Effector memory CD4-positive, alpha-beta T cell (primary cell): ENCODE results near the gene ANKS1B.

Source experiments
- DNase-seq, 3 donors: peaks; one replicate each; pipeline ENCODE4 v3.0.0-alpha.2; 2020
- H3K27ac ChIP-seq: 2 replicates; pipeline ENCODE4 v1.7.0; 2013; ENCODE audit warnings: mild to moderate bottlenecking, low read length, moderate library complexity; ENCODE audit not compliant: insufficient read depth, poor library complexity, severe bottlenecking
- H3K27me3 ChIP-seq: replicated peaks from 2 replicates; pipeline ENCODE4 v1.7.0; 2013; ENCODE audit warnings: mild to moderate bottlenecking, low read length; ENCODE audit not compliant: insufficient read depth, control insufficient read depth, poor library complexity, severe bottlenecking
- H3K36me3 ChIP-seq: 2 replicates; pipeline ENCODE4 v1.7.0; 2013; ENCODE audit warnings: mild to moderate bottlenecking, low read length, moderate library complexity; ENCODE audit not compliant: control insufficient read depth, insufficient read depth
- H3K4me1 ChIP-seq: 2 replicates; pipeline ENCODE4 v1.7.0; 2013; ENCODE audit warnings: low read length, mild to moderate bottlenecking; ENCODE audit not compliant: control insufficient read depth, insufficient read depth, poor library complexity, severe bottlenecking
- H3K4me3 ChIP-seq: 2 replicates; pipeline ENCODE4 v1.7.0; 2013; ENCODE audit warnings: low read length, low read depth, mild to moderate bottlenecking; ENCODE audit not compliant: insufficient read depth, poor library complexity, severe bottlenecking
- H3K9me3 ChIP-seq: 2 replicates; pipeline ENCODE4 v1.7.0; 2013; ENCODE audit warnings: mild to moderate bottlenecking, low read length, moderate library complexity; ENCODE audit not compliant: control insufficient read depth

Gene ANKS1B

GRCh38 chr12:98797200-98797599 is 1187.5 kb downstream of the ANKS1B start:
- Histone ChIP-seq H3K9me3 (no peaks in the 10 kb centered on the region), H3K36me3 (no peaks in the 10 kb centered on the region), H3K4me1 (no peaks in the 10 kb centered on the region), H3K27ac (no peak overlapping the region), H3K27me3 (no peaks in the 10 kb centered on the region), H3K4me3 (no peak overlapping the region)
- no peak for DNase-seq

GRCh38 chr12:98796745-98797144 is 1188.0 kb downstream of the ANKS1B start:
- no peaks in the 10 kb centered on the region for H3K36me3 ChIP-seq
- no peak for DNase-seq
- no peaks in the 10 kb centered on the region for H3K9me3 ChIP-seq
- H3K27ac ChIP-seq, result no peak overlapping the region
- H3K27me3 ChIP-seq, result no peaks in the 10 kb centered on the region
- no peak overlapping the region for H3K4me3 ChIP-seq
- no peaks in the 10 kb centered on the region for H3K4me1 ChIP-seq

- H3K4me3 ChIP-seq, result no peak overlapping the region
Measured at GRCh38 chr12:98793121-98793520, 1191.6 kb downstream of the ANKS1B start.

GRCh38 chr12:98791406-98791805 is 1193.3 kb downstream of the ANKS1B start:
- no peaks in the 10 kb centered on the region for H3K27me3 ChIP-seq
- no peak overlapping the region for H3K4me3 ChIP-seq
- no peak overlapping the region for H3K27ac ChIP-seq
- no peaks in the 10 kb centered on the region for H3K4me1 ChIP-seq
- H3K9me3 ChIP-seq, result no peaks in the 10 kb centered on the region
- H3K36me3 ChIP-seq, result no peaks in the 10 kb centered on the region
- no peak for DNase-seq

More at GRCh38 chr12:98793121-98793520, 1191.6 kb downstream of the ANKS1B start:
- no peak for DNase-seq
- H3K27ac ChIP-seq, result no peak overlapping the region
- no peaks in the 10 kb centered on the region for H3K27me3 ChIP-seq
- no peaks in the 10 kb centered on the region for H3K36me3 ChIP-seq
- H3K4me1 ChIP-seq, result no peaks in the 10 kb centered on the region
- H3K9me3 ChIP-seq, result no peaks in the 10 kb centered on the region

GRCh38 chr12:98788396-98788795 is 1196.3 kb downstream of the ANKS1B start:
- H3K27ac ChIP-seq, result no peak overlapping the region
- no peaks in the 10 kb centered on the region for H3K36me3 ChIP-seq
- DNase-seq, result no peak
- H3K4me3 ChIP-seq, result no peak overlapping the region
- no peaks in the 10 kb centered on the region for H3K9me3 ChIP-seq
- H3K27me3 ChIP-seq, result no peaks in the 10 kb centered on the region
- no peaks in the 10 kb centered on the region for H3K4me1 ChIP-seq

- Histone ChIP-seq H3K27ac (no peak overlapping the region), H3K4me1 (no peaks in the 10 kb centered on the region)
- DNase-seq, result no peak
Measured at GRCh38 chr12:98786653-98787052, 1198.1 kb downstream of the ANKS1B start.

GRCh38 chr12:98783420-98783819 is 1201.3 kb downstream of the ANKS1B start:
- H3K9me3 ChIP-seq, result no peaks in the 10 kb centered on the region
- no peaks in the 10 kb centered on the region for H3K27me3 ChIP-seq
- no peak for DNase-seq
- no peaks in the 10 kb centered on the region for H3K36me3 ChIP-seq
- no peaks in the 10 kb centered on the region for H3K4me1 ChIP-seq
- no peak overlapping the region for H3K27ac ChIP-seq
- no peak overlapping the region for H3K4me3 ChIP-seq

More at GRCh38 chr12:98786653-98787052, 1198.1 kb downstream of the ANKS1B start:
- Histone ChIP-seq H3K4me3 (no peak overlapping the region), H3K36me3 (no peaks in the 10 kb centered on the region), H3K27me3 (no peaks in the 10 kb centered on the region), H3K9me3 (no peaks in the 10 kb centered on the region)

- Histone ChIP-seq H3K27me3 (no peaks in the 10 kb centered on the region), H3K27ac (no peak overlapping the region), H3K36me3 (no peaks in the 10 kb centered on the region), H3K4me3 (no peak overlapping the region), H3K9me3 (no peaks in the 10 kb centered on the region), H3K4me1 (no peaks in the 10 kb centered on the region)
- no peak for DNase-seq
Measured at GRCh38 chr12:98780261-98780660, 1204.5 kb downstream of the ANKS1B start.

GRCh38 chr12:98772818-98773217 is 1211.9 kb downstream of the ANKS1B start:
- no peaks in the 10 kb centered on the region for H3K36me3 ChIP-seq
- no peak overlapping the region for H3K4me3 ChIP-seq
- H3K9me3 ChIP-seq, result no peaks in the 10 kb centered on the region
- DNase-seq, result no peak
- no peaks in the 10 kb centered on the region for H3K4me1 ChIP-seq
- H3K27ac ChIP-seq, result no peak overlapping the region
- no peaks in the 10 kb centered on the region for H3K27me3 ChIP-seq

GRCh38 chr12:98771811-98772752 is 1212.7 kb downstream of the ANKS1B start:
- no peaks in the 10 kb centered on the region for H3K27me3 ChIP-seq
- no peaks in the 10 kb centered on the region for H3K4me1 ChIP-seq
- H3K9me3 ChIP-seq, result no peaks in the 10 kb centered on the region
- H3K36me3 ChIP-seq, result no peaks in the 10 kb centered on the region
- no peak for DNase-seq
- no peak overlapping the region for H3K27ac ChIP-seq
- no peak overlapping the region for H3K4me3 ChIP-seq
